Measurements from ENCODE around the gene LYPD6B.

LYPD6B gene

GRCh38 chr2:149189769-149190168 is 151.3 kb downstream of the LYPD6B start:
- Histone ChIP-seq H3K36me3 (ENCODE audit: control insufficient read depth, insufficient read depth, low read length) (no peaks in the 10 kb centered on the region), H3K9ac (ENCODE audit: low read length) (no peak overlapping the region), H3K4me3 (ENCODE audit: low read length) (no peak overlapping the region), H3K4me1 (ENCODE audit: control insufficient read depth, insufficient read depth, low read length) (no peaks in the 10 kb centered on the region), H3K27me3 (ENCODE audit: control insufficient read depth, insufficient read depth, low read length) (no peaks in the 10 kb centered on the region), H3K27ac (ENCODE audit: low read depth, low read length) (no peak overlapping the region)

DNA sequence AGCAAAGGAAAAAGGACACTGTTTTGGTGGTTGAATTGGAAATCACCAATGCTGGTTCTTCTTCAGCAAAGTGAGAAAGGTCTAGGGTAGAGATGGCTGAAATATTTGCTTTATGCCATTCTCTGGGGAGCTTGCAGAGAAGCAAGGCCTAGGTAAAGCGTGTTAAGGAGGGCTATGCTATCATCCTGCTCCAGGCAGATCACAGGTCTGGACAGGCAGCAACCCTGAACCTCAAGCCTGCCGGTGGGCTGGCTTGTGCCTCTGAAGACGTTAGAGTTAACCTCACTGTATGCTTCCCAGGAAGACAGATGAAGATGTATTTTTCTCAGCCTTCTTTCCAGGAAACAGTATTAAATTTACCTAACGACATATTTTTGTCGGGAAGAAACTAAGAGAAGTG is 153.4 kb downstream of the LYPD6B start:
- Histone ChIP-seq H3K9ac (ENCODE audit: low read length) (no peak overlapping the region), H3K27ac (ENCODE audit: low read depth, low read length) (no peak overlapping the region), H3K27me3 (ENCODE audit: control insufficient read depth, insufficient read depth, low read length) (no peaks in the 10 kb centered on the region), H3K36me3 (ENCODE audit: control insufficient read depth, insufficient read depth, low read length) (no peaks in the 10 kb centered on the region), H3K4me3 (ENCODE audit: low read length) (no peak overlapping the region), H3K4me1 (ENCODE audit: control insufficient read depth, insufficient read depth, low read length) (no peaks in the 10 kb centered on the region)

DNA sequence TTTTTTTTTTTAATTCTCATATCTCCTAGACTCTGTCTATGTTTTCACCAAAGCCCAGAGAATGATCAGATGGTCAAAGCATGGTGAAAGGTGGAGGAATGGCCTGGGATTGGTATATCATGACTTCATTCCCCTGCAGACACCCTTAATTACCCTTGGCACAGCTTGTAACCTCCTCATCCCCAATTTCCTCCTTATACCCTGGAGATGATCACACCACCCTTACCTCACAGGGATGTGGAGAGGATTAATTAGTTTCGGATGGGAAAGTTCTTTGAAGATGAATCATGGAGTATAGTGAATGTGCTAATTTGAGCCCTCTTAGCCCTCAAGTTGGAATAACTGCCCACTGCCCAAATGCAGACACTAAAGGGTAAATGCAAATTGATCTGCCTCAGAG is 153.9 kb downstream of the LYPD6B start:
- no peak overlapping the region for H3K9ac ChIP-seq (ENCODE audit: low read length)
- no peaks in the 10 kb centered on the region for H3K27me3 ChIP-seq (ENCODE audit: control insufficient read depth, insufficient read depth, low read length)
- H3K4me1 ChIP-seq (ENCODE audit: control insufficient read depth, insufficient read depth, low read length), result no peaks in the 10 kb centered on the region
- no peak overlapping the region for H3K27ac ChIP-seq (ENCODE audit: low read depth, low read length)
- no peak overlapping the region for H3K4me3 ChIP-seq (ENCODE audit: low read length)
- no peaks in the 10 kb centered on the region for H3K36me3 ChIP-seq (ENCODE audit: control insufficient read depth, insufficient read depth, low read length)

GRCh38 chr2:149200109-149200520 is 161.6 kb downstream of the LYPD6B start:
- H3K4me1 ChIP-seq (ENCODE audit: control insufficient read depth, insufficient read depth, low read length), result no peaks in the 10 kb centered on the region
- H3K4me3 ChIP-seq (ENCODE audit: low read length), result no peak overlapping the region
- no peak overlapping the region for H3K27ac ChIP-seq (ENCODE audit: low read depth, low read length)
- no peak overlapping the region for H3K9ac ChIP-seq (ENCODE audit: low read length)
- H3K27me3 ChIP-seq (ENCODE audit: control insufficient read depth, insufficient read depth, low read length), result no peaks in the 10 kb centered on the region
- no peaks in the 10 kb centered on the region for H3K36me3 ChIP-seq (ENCODE audit: control insufficient read depth, insufficient read depth, low read length)

GRCh38 chr2:149204686-149205085 is 166.2 kb downstream of the LYPD6B start:
- no peak overlapping the region for H3K27ac ChIP-seq (ENCODE audit: low read depth, low read length)
- H3K4me1 ChIP-seq (ENCODE audit: control insufficient read depth, insufficient read depth, low read length), result no peaks in the 10 kb centered on the region
- H3K4me3 ChIP-seq (ENCODE audit: low read length), result no peak overlapping the region
- no peak overlapping the region for H3K9ac ChIP-seq (ENCODE audit: low read length)
- no peaks in the 10 kb centered on the region for H3K36me3 ChIP-seq (ENCODE audit: control insufficient read depth, insufficient read depth, low read length)
- no peaks in the 10 kb centered on the region for H3K27me3 ChIP-seq (ENCODE audit: control insufficient read depth, insufficient read depth, low read length)

DNA sequence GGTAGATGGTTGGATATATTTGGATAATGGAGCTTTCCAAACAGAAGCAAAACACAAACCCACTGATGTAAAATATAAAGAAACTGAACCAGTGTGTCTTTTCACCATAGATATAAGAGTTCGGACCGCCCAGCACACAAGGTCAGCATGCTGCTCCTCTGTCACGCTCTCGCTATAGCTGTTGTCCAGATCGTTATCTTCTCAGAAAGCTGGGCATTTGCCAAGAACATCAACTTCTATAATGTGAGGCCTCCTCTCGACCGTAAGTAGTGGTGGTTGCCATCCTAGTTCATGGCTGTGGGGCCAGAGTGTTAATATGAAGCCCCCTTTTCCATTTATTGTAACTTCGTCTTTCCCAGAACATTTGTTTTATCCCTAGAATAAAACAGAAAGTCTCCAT is 166.6 kb downstream of the LYPD6B start:
- H3K9ac ChIP-seq (ENCODE audit: low read length), result no peak overlapping the region
- no peak overlapping the region for H3K4me3 ChIP-seq (ENCODE audit: low read length)
- H3K27me3 ChIP-seq (ENCODE audit: control insufficient read depth, insufficient read depth, low read length), result no peaks in the 10 kb centered on the region
- no peaks in the 10 kb centered on the region for H3K36me3 ChIP-seq (ENCODE audit: control insufficient read depth, insufficient read depth, low read length)
- H3K4me1 ChIP-seq (ENCODE audit: control insufficient read depth, insufficient read depth, low read length), result no peaks in the 10 kb centered on the region
- no peak overlapping the region for H3K27ac ChIP-seq (ENCODE audit: low read depth, low read length)

- H3K4me3 ChIP-seq (ENCODE audit: low read length), result no peak overlapping the region
These were observed 175.4 kb downstream of the LYPD6B start for GRCh38 chr2:149213764-149214493.

DNA sequence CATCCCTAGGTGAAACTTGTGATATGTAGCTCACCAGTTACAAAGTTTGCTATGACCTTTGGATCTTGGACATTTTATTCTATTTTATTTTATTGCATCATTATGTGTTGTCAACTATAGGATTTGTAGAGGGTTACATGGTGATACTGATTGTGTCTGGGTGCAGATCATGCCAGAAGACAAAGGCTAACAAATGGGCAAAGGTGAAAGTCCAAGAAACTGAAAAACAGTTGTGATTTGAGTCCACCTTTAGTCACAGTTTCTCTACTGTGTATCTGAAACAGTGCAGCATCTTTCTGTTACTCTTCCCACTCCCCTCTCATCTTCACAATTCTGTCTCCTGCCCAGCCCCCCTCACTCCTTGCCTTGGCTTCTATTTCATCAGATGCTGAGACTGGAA is 180.0 kb downstream of the LYPD6B start:
- Histone ChIP-seq H3K4me3 (ENCODE audit: low read length) (no peak overlapping the region), H3K4me1 (ENCODE audit: control insufficient read depth, insufficient read depth, low read length) (no peaks in the 10 kb centered on the region), H3K9ac (ENCODE audit: low read length) (no peak overlapping the region), H3K27me3 (ENCODE audit: control insufficient read depth, insufficient read depth, low read length) (no peaks in the 10 kb centered on the region), H3K27ac (ENCODE audit: low read depth, low read length) (no peak overlapping the region), H3K36me3 (ENCODE audit: control insufficient read depth, insufficient read depth, low read length) (no peaks in the 10 kb centered on the region)

More at GRCh38 chr2:149213764-149214493, 175.4 kb downstream of the LYPD6B start:
- Histone ChIP-seq H3K9ac (ENCODE audit: low read length) (no peak overlapping the region), H3K4me1 (ENCODE audit: control insufficient read depth, insufficient read depth, low read length) (no peaks in the 10 kb centered on the region), H3K36me3 (ENCODE audit: control insufficient read depth, insufficient read depth, low read length) (no peaks in the 10 kb centered on the region), H3K27ac (ENCODE audit: low read depth, low read length) (no peak overlapping the region), H3K27me3 (ENCODE audit: control insufficient read depth, insufficient read depth, low read length) (no peaks in the 10 kb centered on the region)

DNA sequence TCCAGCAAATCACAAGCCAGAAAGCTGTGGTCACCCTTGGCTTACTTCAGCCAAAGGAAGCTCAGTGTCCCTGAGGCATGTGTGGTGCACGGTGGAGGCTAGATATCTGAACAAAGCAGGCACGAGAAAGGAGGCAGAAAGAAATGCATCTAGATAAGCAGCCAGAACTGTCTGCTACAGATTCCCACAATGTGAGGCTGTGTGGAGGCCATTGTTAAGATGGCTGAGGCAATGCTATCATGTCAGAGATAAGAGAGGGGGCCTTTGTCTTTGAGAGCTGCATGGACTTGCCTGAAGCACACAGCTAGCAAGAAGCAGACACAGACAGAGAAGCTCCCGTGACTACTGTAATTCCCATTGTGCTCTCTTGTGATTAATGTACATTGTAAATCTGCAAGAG is 181.4 kb downstream of the LYPD6B start:
- Histone ChIP-seq H3K27ac (ENCODE audit: low read depth, low read length) (no peak overlapping the region), H3K4me1 (ENCODE audit: control insufficient read depth, insufficient read depth, low read length) (no peaks in the 10 kb centered on the region), H3K9ac (ENCODE audit: low read length) (no peak overlapping the region), H3K4me3 (ENCODE audit: low read length) (no peak overlapping the region), H3K27me3 (ENCODE audit: control insufficient read depth, insufficient read depth, low read length) (no peaks in the 10 kb centered on the region), H3K36me3 (ENCODE audit: control insufficient read depth, insufficient read depth, low read length) (no peaks in the 10 kb centered on the region)

DNA sequence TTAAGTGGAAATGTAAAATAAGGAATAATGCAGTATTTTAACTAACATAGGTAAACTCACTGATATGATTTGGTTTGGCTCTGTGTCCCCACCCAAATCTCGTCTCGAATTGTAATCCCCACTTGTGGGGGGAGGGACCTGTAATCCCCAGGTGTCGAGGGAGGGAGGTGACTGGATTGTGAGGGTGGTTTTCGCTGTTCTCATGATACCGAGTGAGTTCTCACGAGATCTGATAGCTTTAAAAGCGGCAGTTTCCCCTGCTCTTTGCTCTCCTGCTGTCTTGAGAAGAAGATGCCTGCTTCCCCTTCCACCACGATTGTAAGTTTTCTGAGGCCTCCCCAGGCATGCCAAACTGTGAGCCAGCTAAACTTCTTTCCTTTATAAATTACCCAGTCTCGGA is 182.5 kb downstream of the LYPD6B start:
- Histone ChIP-seq H3K4me3 (ENCODE audit: low read length) (no peak overlapping the region), H3K27ac (ENCODE audit: low read depth, low read length) (no peak overlapping the region), H3K9ac (ENCODE audit: low read length) (no peak overlapping the region), H3K4me1 (ENCODE audit: control insufficient read depth, insufficient read depth, low read length) (no peaks in the 10 kb centered on the region), H3K36me3 (ENCODE audit: control insufficient read depth, insufficient read depth, low read length) (no peaks in the 10 kb centered on the region), H3K27me3 (ENCODE audit: control insufficient read depth, insufficient read depth, low read length) (no peaks in the 10 kb centered on the region)

DNA sequence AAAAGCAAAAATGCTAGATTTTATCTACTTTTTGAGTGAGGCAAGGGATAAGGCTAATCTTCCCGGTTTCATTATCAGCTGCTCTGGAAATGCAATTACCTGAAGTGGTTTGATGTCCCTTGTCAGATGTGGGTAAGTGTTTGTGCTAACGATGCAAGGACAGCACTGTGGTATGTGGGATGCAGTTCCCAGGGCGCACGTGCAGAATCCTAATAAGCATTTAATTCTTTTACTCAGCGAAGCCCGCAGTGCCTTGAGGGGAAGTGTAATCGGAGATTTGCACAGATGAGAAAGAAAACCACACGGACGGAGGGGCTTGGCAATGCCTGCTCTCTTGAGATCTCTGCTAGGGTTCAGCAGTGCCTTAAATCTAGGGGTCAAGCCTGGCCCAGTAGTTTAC is 183.4 kb downstream of the LYPD6B start:
- no peaks in the 10 kb centered on the region for H3K36me3 ChIP-seq (ENCODE audit: control insufficient read depth, insufficient read depth, low read length)
- H3K9ac ChIP-seq (ENCODE audit: low read length), result no peak overlapping the region
- H3K4me1 ChIP-seq (ENCODE audit: control insufficient read depth, insufficient read depth, low read length), result no peaks in the 10 kb centered on the region
- H3K4me3 ChIP-seq (ENCODE audit: low read length), result no peak overlapping the region
- no peak overlapping the region for H3K27ac ChIP-seq (ENCODE audit: low read depth, low read length)
- H3K27me3 ChIP-seq (ENCODE audit: control insufficient read depth, insufficient read depth, low read length), result no peaks in the 10 kb centered on the region

DNA sequence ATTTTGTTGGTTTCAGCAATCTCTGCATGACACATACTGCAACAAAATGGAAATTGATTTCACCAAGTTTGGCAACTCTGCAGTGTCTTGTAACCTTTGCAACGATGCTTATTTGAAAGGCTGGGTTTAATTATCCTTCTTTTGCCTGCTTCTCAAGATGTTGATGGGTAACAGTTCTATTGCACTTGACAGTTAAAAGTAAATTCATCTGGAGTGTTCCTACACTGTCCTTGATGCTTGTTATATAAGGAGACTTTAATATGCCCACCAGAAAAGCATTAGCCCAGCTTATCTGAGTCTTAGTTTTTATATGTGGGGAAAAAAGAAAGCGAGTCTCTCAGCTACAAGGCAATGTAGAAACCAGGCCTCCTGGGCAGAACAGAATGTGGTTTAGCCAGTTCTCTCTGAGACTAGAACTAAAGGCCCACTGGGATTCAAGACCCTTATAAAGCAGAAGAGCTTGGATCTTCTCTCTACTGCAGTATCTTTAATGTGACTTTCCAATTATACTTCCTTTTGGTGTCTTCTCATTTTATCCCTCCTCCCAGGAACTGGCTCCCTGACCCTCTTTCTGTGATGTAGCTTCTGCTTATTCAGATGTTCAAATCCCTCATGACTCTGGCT is 185.1 kb downstream of the LYPD6B start:
- H3K9ac ChIP-seq (ENCODE audit: low read length), result no peak overlapping the region
- H3K27ac ChIP-seq (ENCODE audit: low read depth, low read length), result no peak overlapping the region
- H3K36me3 ChIP-seq (ENCODE audit: control insufficient read depth, insufficient read depth, low read length), result no peaks in the 10 kb centered on the region
- no peak overlapping the region for H3K4me3 ChIP-seq (ENCODE audit: low read length)
- no peaks in the 10 kb centered on the region for H3K4me1 ChIP-seq (ENCODE audit: control insufficient read depth, insufficient read depth, low read length)
- H3K27me3 ChIP-seq (ENCODE audit: control insufficient read depth, insufficient read depth, low read length), result no peaks in the 10 kb centered on the region

- Histone ChIP-seq H3K27ac (ENCODE audit: low read depth, low read length) (no peak overlapping the region), H3K9ac (ENCODE audit: low read length) (no peak overlapping the region)
These were observed 186.0 kb downstream of the LYPD6B start for GRCh38 chr2:149224543-149224942.

More at GRCh38 chr2:149224543-149224942, 186.0 kb downstream of the LYPD6B start:
- Histone ChIP-seq H3K27me3 (ENCODE audit: control insufficient read depth, insufficient read depth, low read length) (no peaks in the 10 kb centered on the region), H3K4me1 (ENCODE audit: control insufficient read depth, insufficient read depth, low read length) (no peaks in the 10 kb centered on the region), H3K36me3 (ENCODE audit: control insufficient read depth, insufficient read depth, low read length) (no peaks in the 10 kb centered on the region), H3K4me3 (ENCODE audit: low read length) (no peak overlapping the region)
